Measurements from ENCODE around the gene UBE2E2. TPM values are rescaled to one million over a fixed set of nuclear protein-coding genes. Genes with fewer than 3 reads are reported as not detected.

Gene UBE2E2
- total RNA-seq, 1 donor from 2014 or later = 89.8 TPM

DNA sequence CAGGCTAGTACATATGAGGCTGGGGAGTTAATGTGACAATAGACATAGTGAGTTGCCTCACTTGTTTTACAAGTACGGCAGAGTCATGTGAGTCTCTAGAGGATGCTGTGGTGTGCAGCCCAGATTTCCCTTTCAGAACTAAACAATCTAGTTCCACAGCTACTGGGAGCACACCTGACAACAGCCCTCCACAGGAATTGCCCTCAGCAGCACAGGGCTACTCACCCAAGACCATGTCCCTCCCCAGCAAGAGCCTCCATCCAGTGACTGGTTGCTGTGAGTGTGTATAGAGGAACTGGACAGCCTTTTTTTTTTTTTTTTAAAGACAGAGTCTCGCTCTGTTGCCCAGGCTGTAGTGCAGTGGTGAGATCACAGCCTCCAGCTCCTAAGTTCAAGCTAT is 40.2 kb upstream of the UBE2E2 start:
- H3K27me3 ChIP-seq = no peaks in the 10 kb centered on the region
- no peak overlapping the region for H2AFZ ChIP-seq (replicated peaks)
- no peaks in the 10 kb centered on the region for H3K36me3 ChIP-seq
- H3K9ac ChIP-seq = no peak overlapping the region
- no peaks in the 10 kb centered on the region for H4K20me1 ChIP-seq (ENCODE audit: low read depth)
- H3K4me3 ChIP-seq = no peak overlapping the region
- no peaks in the 10 kb centered on the region for H3K79me2 ChIP-seq (ENCODE audit: low read depth)
- no peaks in the 10 kb centered on the region for H3K9me3 Mint-ChIP-seq
- no peak overlapping the region for H3K27ac ChIP-seq
- no peaks in the 10 kb centered on the region for H3K9me3 ChIP-seq (ENCODE audit: low read depth)
- no peak overlapping the region for H3K27ac Mint-ChIP-seq
- no peak overlapping the region for H3K4me3 Mint-ChIP-seq
- no peaks in the 10 kb centered on the region for H3F3A ChIP-seq (ENCODE audit: low read depth)
- no peaks in the 10 kb centered on the region for H3K36me3 Mint-ChIP-seq
- TF ChIP-seq, protein P1, sequence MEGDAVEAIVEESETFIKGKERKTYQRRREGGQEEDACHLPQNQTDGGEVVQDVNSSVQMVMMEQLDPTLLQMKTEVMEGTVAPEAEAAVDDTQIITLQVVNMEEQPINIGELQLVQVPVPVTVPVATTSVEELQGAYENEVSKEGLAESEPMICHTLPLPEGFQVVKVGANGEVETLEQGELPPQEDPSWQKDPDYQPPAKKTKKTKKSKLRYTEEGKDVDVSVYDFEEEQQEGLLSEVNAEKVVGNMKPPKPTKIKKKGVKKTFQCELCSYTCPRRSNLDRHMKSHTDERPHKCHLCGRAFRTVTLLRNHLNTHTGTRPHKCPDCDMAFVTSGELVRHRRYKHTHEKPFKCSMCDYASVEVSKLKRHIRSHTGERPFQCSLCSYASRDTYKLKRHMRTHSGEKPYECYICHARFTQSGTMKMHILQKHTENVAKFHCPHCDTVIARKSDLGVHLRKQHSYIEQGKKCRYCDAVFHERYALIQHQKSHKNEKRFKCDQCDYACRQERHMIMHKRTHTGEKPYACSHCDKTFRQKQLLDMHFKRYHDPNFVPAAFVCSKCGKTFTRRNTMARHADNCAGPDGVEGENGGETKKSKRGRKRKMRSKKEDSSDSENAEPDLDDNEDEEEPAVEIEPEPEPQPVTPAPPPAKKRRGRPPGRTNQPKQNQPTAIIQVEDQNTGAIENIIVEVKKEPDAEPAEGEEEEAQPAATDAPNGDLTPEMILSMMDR (IDR thresholded peaks at IDR 0.05) = no peak
- TF ChIP-seq EZH2 (IDR thresholded peaks at IDR 0.05) (no peak), EZH2phosphoT487 (IDR thresholded peaks at IDR 0.05) (no peak)
- no peak overlapping the region for H3K4me2 ChIP-seq
- DNase-seq (ENCODE audit: low spot score) = no peak
- no peaks in the 10 kb centered on the region for H3K4me1 ChIP-seq
- no peaks in the 10 kb centered on the region for H3K27me3 Mint-ChIP-seq (ENCODE audit: insufficient read depth, low read depth)
- no peaks in the 10 kb centered on the region for H3K4me1 Mint-ChIP-seq

- H3K9me3 Mint-ChIP-seq = no peaks in the 10 kb centered on the region
- no peaks in the 10 kb centered on the region for H3K79me2 ChIP-seq (ENCODE audit: low read depth)
- H3K27me3 Mint-ChIP-seq (ENCODE audit: insufficient read depth, low read depth) = peaks cover 2% of the 10 kb centered on the region
- H2AFZ ChIP-seq (replicated peaks) = no peak overlapping the region
- no peak overlapping the region for H3K27ac Mint-ChIP-seq
- H3K4me1 Mint-ChIP-seq = no peaks in the 10 kb centered on the region
- DNase-seq (ENCODE audit: low spot score) = no peak
- H3K36me3 Mint-ChIP-seq = no peaks in the 10 kb centered on the region
- H3K9ac ChIP-seq = no peak overlapping the region
- H3K4me3 ChIP-seq = no peak overlapping the region
- no peaks in the 10 kb centered on the region for H3K4me1 ChIP-seq
- no peaks in the 10 kb centered on the region for H3K9me3 ChIP-seq (ENCODE audit: low read depth)
- H3K27me3 ChIP-seq = no peaks in the 10 kb centered on the region
- TF ChIP-seq EZH2phosphoT487 (IDR thresholded peaks at IDR 0.05) = no peak
- no peak for TF ChIP-seq EZH2 (IDR thresholded peaks at IDR 0.05)
- TF ChIP-seq, protein P1 (IDR thresholded peaks at IDR 0.05) = no peak
- no peak overlapping the region for H3K4me2 ChIP-seq
- H3K27ac ChIP-seq = no peak overlapping the region
- no peaks in the 10 kb centered on the region for H3K36me3 ChIP-seq
- no peak overlapping the region for H3K4me3 Mint-ChIP-seq
- H3F3A ChIP-seq (ENCODE audit: low read depth) = no peaks in the 10 kb centered on the region
- no peaks in the 10 kb centered on the region for H4K20me1 ChIP-seq (ENCODE audit: low read depth)
These were observed 38.4 kb upstream of the UBE2E2 start for GRCh38 chr3:23164746-23165145.

- Mint-ChIP-seq H3K36me3 (no peaks in the 10 kb centered on the region), H3K4me1 (no peaks in the 10 kb centered on the region), H3K27me3 (ENCODE audit: insufficient read depth, low read depth) (peaks cover 2% of the 10 kb centered on the region), H3K9me3 (no peaks in the 10 kb centered on the region), H3K4me3 (no peak overlapping the region), H3K27ac (no peak overlapping the region)
- Histone ChIP-seq H3F3A (ENCODE audit: low read depth) (no peaks in the 10 kb centered on the region), H4K20me1 (ENCODE audit: low read depth) (no peaks in the 10 kb centered on the region), H3K4me2 (no peak overlapping the region), H3K9me3 (ENCODE audit: low read depth) (no peaks in the 10 kb centered on the region), H3K27ac (no peak overlapping the region), H3K4me1 (no peaks in the 10 kb centered on the region), H2AFZ (replicated peaks) (no peak overlapping the region), H3K27me3 (no peaks in the 10 kb centered on the region), H3K36me3 (no peaks in the 10 kb centered on the region), H3K79me2 (ENCODE audit: low read depth) (no peaks in the 10 kb centered on the region), H3K4me3 (no peak overlapping the region), H3K9ac (no peak overlapping the region)
- TF ChIP-seq EZH2phosphoT487 (IDR thresholded peaks at IDR 0.05) = no peak
- TF ChIP-seq, protein P1 (IDR thresholded peaks at IDR 0.05) = no peak
- no peak for TF ChIP-seq EZH2 (IDR thresholded peaks at IDR 0.05)
- DNase-seq (ENCODE audit: low spot score) = no peak
These were observed 37.6 kb upstream of the UBE2E2 start for GRCh38 chr3:23165571-23165970.
